GM23338 (cell line): ENCODE data around the gene PGLYRP4.

ENCODE experiments used
- EZH2phosphoT487 ChIP-seq: fragments of 200-600 bp; sonication (generic); IDR thresholded peaks from one replicate; pipeline ENCODE4 v1.8.1; 2018; ENCODE audit warnings: antibody characterized with exemption; ENCODE audit not compliant: unreplicated experiment
- POLR2AphosphoS5 ChIP-seq: IDR thresholded peaks from 2 replicates; pipeline ENCODE4 v1.6.1; 2016; ENCODE audit warnings: antibody characterized with exemption, low read depth
- TF ChIP-seq, protein P1 (sequence below), 2 experiments: fragments of 200-600 bp in 1 of 2; sonication (generic) in 1 of 2; conservative IDR thresholded peaks; 2 replicates each; pipeline versions ENCODE4 v1.5.1 to v1.6.1; 2016 to 2017; ENCODE audit warnings: antibody characterized with exemption in 2 of 2, low read depth in 2 of 2, mild to moderate bottlenecking in 2 of 2, moderate library complexity in 1 of 2
- TF ChIP-seq, protein P2 (sequence below): IDR thresholded peaks from 2 replicates; pipeline ENCODE4 v1.6.1; 2016; ENCODE audit warnings: antibody characterized with exemption
- TF ChIP-seq, protein P3 (sequence below): IDR thresholded peaks from one replicate; pipeline ENCODE4 v1.6.1; 2018; ENCODE audit warnings: antibody characterized with exemption; ENCODE audit not compliant: unreplicated experiment

DNA sequence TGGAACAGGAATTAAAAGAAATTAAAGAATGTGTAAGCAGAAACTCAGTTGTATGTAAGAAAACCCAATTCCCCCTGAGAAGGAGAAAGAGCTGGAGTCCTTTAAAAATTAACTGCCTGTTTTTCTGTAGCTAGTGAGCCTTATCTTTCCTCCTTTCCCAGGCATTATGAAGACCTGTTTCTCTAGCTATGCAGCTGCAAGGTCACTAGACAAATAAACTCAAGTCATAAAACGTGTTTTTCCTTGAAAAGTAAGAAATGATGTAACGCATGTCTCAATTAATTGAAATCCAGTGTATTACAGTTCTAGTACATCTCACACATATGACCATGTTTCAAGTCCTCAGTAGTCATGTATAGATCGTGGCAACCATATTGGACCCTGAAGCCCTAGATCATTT is 21.5 kb upstream of the PGLYRP4 start:
- TF ChIP-seq, protein P1, sequence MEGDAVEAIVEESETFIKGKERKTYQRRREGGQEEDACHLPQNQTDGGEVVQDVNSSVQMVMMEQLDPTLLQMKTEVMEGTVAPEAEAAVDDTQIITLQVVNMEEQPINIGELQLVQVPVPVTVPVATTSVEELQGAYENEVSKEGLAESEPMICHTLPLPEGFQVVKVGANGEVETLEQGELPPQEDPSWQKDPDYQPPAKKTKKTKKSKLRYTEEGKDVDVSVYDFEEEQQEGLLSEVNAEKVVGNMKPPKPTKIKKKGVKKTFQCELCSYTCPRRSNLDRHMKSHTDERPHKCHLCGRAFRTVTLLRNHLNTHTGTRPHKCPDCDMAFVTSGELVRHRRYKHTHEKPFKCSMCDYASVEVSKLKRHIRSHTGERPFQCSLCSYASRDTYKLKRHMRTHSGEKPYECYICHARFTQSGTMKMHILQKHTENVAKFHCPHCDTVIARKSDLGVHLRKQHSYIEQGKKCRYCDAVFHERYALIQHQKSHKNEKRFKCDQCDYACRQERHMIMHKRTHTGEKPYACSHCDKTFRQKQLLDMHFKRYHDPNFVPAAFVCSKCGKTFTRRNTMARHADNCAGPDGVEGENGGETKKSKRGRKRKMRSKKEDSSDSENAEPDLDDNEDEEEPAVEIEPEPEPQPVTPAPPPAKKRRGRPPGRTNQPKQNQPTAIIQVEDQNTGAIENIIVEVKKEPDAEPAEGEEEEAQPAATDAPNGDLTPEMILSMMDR (conservative IDR thresholded peaks at IDR 0.05; ENCODE audit: low read depth in 2 of 2) = no peak
- TF ChIP-seq POLR2AphosphoS5 (no peak), EZH2phosphoT487 (no peak)
- TF ChIP-seq, protein P2, sequence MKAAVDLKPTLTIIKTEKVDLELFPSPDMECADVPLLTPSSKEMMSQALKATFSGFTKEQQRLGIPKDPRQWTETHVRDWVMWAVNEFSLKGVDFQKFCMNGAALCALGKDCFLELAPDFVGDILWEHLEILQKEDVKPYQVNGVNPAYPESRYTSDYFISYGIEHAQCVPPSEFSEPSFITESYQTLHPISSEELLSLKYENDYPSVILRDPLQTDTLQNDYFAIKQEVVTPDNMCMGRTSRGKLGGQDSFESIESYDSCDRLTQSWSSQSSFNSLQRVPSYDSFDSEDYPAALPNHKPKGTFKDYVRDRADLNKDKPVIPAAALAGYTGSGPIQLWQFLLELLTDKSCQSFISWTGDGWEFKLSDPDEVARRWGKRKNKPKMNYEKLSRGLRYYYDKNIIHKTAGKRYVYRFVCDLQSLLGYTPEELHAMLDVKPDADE = no peak
- TF ChIP-seq, protein P3, sequence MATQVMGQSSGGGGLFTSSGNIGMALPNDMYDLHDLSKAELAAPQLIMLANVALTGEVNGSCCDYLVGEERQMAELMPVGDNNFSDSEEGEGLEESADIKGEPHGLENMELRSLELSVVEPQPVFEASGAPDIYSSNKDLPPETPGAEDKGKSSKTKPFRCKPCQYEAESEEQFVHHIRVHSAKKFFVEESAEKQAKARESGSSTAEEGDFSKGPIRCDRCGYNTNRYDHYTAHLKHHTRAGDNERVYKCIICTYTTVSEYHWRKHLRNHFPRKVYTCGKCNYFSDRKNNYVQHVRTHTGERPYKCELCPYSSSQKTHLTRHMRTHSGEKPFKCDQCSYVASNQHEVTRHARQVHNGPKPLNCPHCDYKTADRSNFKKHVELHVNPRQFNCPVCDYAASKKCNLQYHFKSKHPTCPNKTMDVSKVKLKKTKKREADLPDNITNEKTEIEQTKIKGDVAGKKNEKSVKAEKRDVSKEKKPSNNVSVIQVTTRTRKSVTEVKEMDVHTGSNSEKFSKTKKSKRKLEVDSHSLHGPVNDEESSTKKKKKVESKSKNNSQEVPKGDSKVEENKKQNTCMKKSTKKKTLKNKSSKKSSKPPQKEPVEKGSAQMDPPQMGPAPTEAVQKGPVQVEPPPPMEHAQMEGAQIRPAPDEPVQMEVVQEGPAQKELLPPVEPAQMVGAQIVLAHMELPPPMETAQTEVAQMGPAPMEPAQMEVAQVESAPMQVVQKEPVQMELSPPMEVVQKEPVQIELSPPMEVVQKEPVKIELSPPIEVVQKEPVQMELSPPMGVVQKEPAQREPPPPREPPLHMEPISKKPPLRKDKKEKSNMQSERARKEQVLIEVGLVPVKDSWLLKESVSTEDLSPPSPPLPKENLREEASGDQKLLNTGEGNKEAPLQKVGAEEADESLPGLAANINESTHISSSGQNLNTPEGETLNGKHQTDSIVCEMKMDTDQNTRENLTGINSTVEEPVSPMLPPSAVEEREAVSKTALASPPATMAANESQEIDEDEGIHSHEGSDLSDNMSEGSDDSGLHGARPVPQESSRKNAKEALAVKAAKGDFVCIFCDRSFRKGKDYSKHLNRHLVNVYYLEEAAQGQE = no peak
